PC-3 (cell line): ENCODE measurements around the gene ADCY2. TPM values are rescaled to one million over a fixed set of nuclear protein-coding genes. Genes with fewer than 3 reads are reported as not detected.

ENCODE experiments used
- ATAC-seq: fragments of 200-7000 bp; cut with Tn5 transposase; 2 replicates; pipeline ENCODE4 v1.9.1; 2020; ENCODE audit warnings: mild to moderate bottlenecking, moderate library complexity
- BruUV-seq: library from RNA; stranded (reverse); fragments of 400-500 nt; replicated peaks from 2 replicates; lab custom pipeline; 2021; lab: Mats Ljungman, UMichigan
- CTCF ChIA-PET: fragments of 300-600 bp; sonication (Branson Sonifier 250); formaldehyde crosslinking; loops from one replicate; lab custom pipeline; 2022; ENCODE audit warnings: antibody characterized with exemption; lab: Charles Lee
- POLR2A ChIA-PET: fragments of 300-600 bp; sonication (Branson Sonifier 250); formaldehyde crosslinking; loops from one replicate; lab custom pipeline; 2022; ENCODE audit warnings: antibody characterized with exemption; ENCODE audit not compliant: unreplicated experiment; lab: Charles Lee
- DNase-seq: peaks from one replicate; pipeline ENCODE4 v3.0.0-alpha.2; 2015
- H2AFZ ChIP-seq: fragments of 300-600 bp; sonication (generic); 2 replicates; pipeline ENCODE4 v1.6.0; 2016; ENCODE audit warnings: antibody characterized with exemption, low read length
- H3F3A ChIP-seq: fragments of 300-600 bp; sonication (generic); one replicate; pipeline ENCODE4 v1.6.0; 2017; ENCODE audit warnings: antibody characterized with exemption, low read length, control low read depth, mild to moderate bottlenecking; ENCODE audit not compliant: unreplicated experiment
- H3K27ac ChIP-seq: fragments of 300-600 bp; sonication (generic); 2 replicates; pipeline ENCODE4 v1.5.1; 2016; ENCODE audit warnings: mild to moderate bottlenecking, low read length
- H3K27me3 ChIP-seq: fragments of 300-600 bp; sonication (generic); 2 replicates; pipeline ENCODE4 v1.6.1; 2016; ENCODE audit warnings: low read length, mixed read lengths
- H3K36me3 ChIP-seq: fragments of 300-600 bp; sonication (generic); 2 replicates; pipeline ENCODE4 v1.6.1; 2016; ENCODE audit warnings: low read depth, mixed run types, low read length, mixed read lengths
- H3K4me1 ChIP-seq: fragments of 300-600 bp; sonication (generic); 2 replicates; pipeline ENCODE4 v1.5.1; 2016; ENCODE audit warnings: low read length; ENCODE audit not compliant: insufficient read depth
- H3K4me2 ChIP-seq: fragments of 300-600 bp; sonication (generic); 2 replicates; pipeline ENCODE4 v1.6.0; 2016; ENCODE audit warnings: low read length
- H3K4me3 ChIP-seq: fragments of 300-600 bp; sonication (generic); 2 replicates; pipeline ENCODE4 v1.5.1; 2016; ENCODE audit warnings: mild to moderate bottlenecking, low read length, mixed read lengths
- H3K79me2 ChIP-seq: fragments of 300-600 bp; sonication (generic); 2 replicates; pipeline ENCODE4 v1.6.1; 2017; ENCODE audit warnings: low read length, mixed read lengths
- H3K9ac ChIP-seq: fragments of 300-600 bp; sonication (generic); 2 replicates; pipeline ENCODE4 v1.6.0; 2016; ENCODE audit warnings: mild to moderate bottlenecking, low read length
- H3K9me2 ChIP-seq: fragments of 300-600 bp; sonication (generic); replicated peaks from 2 replicates; pipeline ENCODE4 v1.6.1; 2016; ENCODE audit warnings: mixed run types, low read length, mixed read lengths
- H3K9me3 ChIP-seq: fragments of 300-600 bp; sonication (generic); 2 replicates; pipeline ENCODE4 v1.6.1; 2016; ENCODE audit warnings: low read length, mixed read lengths
- H4K20me1 ChIP-seq: fragments of 300-600 bp; sonication (generic); 2 replicates; pipeline ENCODE4 v1.6.1; 2016; ENCODE audit warnings: low read length, mixed read lengths
- EZH2 ChIP-seq: fragments of 300-600 bp; sonication (generic); IDR thresholded peaks from one replicate; pipeline ENCODE4 v1.6.1; 2017; ENCODE audit warnings: antibody characterized with exemption, mild to moderate bottlenecking, low read length; ENCODE audit not compliant: unreplicated experiment
- EZH2phosphoT487 ChIP-seq: fragments of 300-600 bp; sonication (generic); IDR thresholded peaks from 2 replicates; pipeline ENCODE4 v1.6.1; 2018; ENCODE audit warnings: mild to moderate bottlenecking, antibody characterized with exemption, low read length, borderline replicate concordance
- intact Hi-C: fragments of 100-400 bp; cut with micrococcal nuclease; formaldehyde crosslinking; loops from 2 replicates; pipeline ENCODE4 v1.9.0; 2023
- total RNA-seq: library from RNA; depleted of rRNA; stranded (reverse); fragments of >200 nt; gene quantifications from 2 replicates; pipeline ENCODE4 v1.2.3, GENCODE V29; 2014
- TF ChIP-seq, protein P1 (sequence below): fragments of 300-600 bp; sonication (generic); conservative IDR thresholded peaks from 2 replicates; pipeline ENCODE4 v1.5.1; 2017; ENCODE audit warnings: antibody characterized with exemption, low read depth, mild to moderate bottlenecking, low read length

ADCY2 gene
- total RNA-seq, 1 experiment from 2014 or later = not detected

GRCh38 chr5:7663808-7664207 lies 267.9 kb downstream of the ADCY2 start:
- no peaks in the 10 kb centered on the region for H4K20me1 ChIP-seq
- ChIA-PET CTCF (no interaction called here), POLR2A (no interaction called here)
- no TSS peak for BruUV-seq
- no peaks in the 10 kb centered on the region for H3K79me2 ChIP-seq
- H3K4me1 ChIP-seq = no peaks in the 10 kb centered on the region
- intact Hi-C loops = no loop called here
- no peaks in the 10 kb centered on the region for H3K9me3 ChIP-seq
- H3K27me3 ChIP-seq = peaks cover 51% of the 10 kb centered on the region
- no peaks in the 10 kb centered on the region for H3K9me2 ChIP-seq
- ATAC-seq (no peak), DNase-seq (no peak)
- H3K4me3 ChIP-seq = no peak overlapping the region
- no peak overlapping the region for H3K4me2 ChIP-seq
- H3K36me3 ChIP-seq = no peaks in the 10 kb centered on the region
- H2AFZ ChIP-seq = no peak overlapping the region
- H3F3A ChIP-seq = no peaks in the 10 kb centered on the region
- H3K27ac ChIP-seq = no peak overlapping the region
- no peak for TF ChIP-seq EZH2phosphoT487
- no peak for TF ChIP-seq EZH2
- TF ChIP-seq, protein P1, sequence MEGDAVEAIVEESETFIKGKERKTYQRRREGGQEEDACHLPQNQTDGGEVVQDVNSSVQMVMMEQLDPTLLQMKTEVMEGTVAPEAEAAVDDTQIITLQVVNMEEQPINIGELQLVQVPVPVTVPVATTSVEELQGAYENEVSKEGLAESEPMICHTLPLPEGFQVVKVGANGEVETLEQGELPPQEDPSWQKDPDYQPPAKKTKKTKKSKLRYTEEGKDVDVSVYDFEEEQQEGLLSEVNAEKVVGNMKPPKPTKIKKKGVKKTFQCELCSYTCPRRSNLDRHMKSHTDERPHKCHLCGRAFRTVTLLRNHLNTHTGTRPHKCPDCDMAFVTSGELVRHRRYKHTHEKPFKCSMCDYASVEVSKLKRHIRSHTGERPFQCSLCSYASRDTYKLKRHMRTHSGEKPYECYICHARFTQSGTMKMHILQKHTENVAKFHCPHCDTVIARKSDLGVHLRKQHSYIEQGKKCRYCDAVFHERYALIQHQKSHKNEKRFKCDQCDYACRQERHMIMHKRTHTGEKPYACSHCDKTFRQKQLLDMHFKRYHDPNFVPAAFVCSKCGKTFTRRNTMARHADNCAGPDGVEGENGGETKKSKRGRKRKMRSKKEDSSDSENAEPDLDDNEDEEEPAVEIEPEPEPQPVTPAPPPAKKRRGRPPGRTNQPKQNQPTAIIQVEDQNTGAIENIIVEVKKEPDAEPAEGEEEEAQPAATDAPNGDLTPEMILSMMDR = no peak
- H3K9ac ChIP-seq = no peak overlapping the region

GRCh38 chr5:7664208-7664607 lies 268.3 kb downstream of the ADCY2 start:
- no peak overlapping the region for H3K9ac ChIP-seq
- H3K79me2 ChIP-seq = no peaks in the 10 kb centered on the region
- no peaks in the 10 kb centered on the region for H3K9me2 ChIP-seq
- no peaks in the 10 kb centered on the region for H3K36me3 ChIP-seq
- H3K27ac ChIP-seq = no peak overlapping the region
- H3K9me3 ChIP-seq = no peaks in the 10 kb centered on the region
- ChIA-PET CTCF (no interaction called here), POLR2A (no interaction called here)
- intact Hi-C loops = no loop called here
- no peak overlapping the region for H3K4me3 ChIP-seq
- H3F3A ChIP-seq = no peaks in the 10 kb centered on the region
- H3K4me2 ChIP-seq = no peak overlapping the region
- H3K4me1 ChIP-seq = no peaks in the 10 kb centered on the region
- BruUV-seq = no TSS peak
- TF ChIP-seq EZH2 = no peak
- no peak for TF ChIP-seq EZH2phosphoT487
- TF ChIP-seq, protein P1 = no peak
- ATAC-seq = no peak
- no peaks in the 10 kb centered on the region for H4K20me1 ChIP-seq
- no peak overlapping the region for H2AFZ ChIP-seq
- no peak for DNase-seq
- H3K27me3 ChIP-seq = peaks cover 52% of the 10 kb centered on the region

DNA sequence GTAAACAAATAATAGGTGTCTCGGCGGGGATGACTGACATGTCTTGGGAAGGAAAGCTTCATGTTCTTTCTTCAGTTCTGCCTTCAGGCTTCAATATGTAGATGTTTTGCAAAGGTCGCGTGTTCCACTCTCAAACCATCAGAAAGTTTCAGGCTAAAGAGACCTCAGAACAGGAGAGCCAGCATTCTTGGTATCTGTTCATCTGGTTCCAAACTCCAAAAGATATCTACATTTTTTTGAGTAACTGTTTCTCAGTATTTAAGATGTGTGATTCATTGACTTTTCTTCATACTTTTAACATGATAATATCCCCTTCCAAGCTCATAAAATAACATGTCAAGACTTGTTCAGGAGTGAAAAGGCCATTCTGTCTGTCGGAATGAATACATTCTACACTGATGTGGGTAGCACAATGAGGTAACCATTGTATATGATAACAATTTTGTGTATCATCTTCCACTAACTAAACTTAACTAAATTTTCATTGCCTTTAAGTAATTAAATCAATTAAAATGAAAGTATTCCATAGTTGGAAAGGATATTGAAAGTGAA lies 271.4 kb downstream of the ADCY2 start:
- Histone ChIP-seq H3K4me2 (no peak overlapping the region), H3K4me1 (no peaks in the 10 kb centered on the region), H3K9ac (no peak overlapping the region), H3K36me3 (no peaks in the 10 kb centered on the region), H3K4me3 (no peak overlapping the region), H2AFZ (no peak overlapping the region), H3K27me3 (peaks cover 56% of the 10 kb centered on the region), H3K9me2 (no peaks in the 10 kb centered on the region), H3K27ac (no peak overlapping the region), H3K9me3 (no peaks in the 10 kb centered on the region), H4K20me1 (no peaks in the 10 kb centered on the region), H3K79me2 (no peaks in the 10 kb centered on the region), H3F3A (no peaks in the 10 kb centered on the region)
- DNase-seq (no peak), ATAC-seq (no peak)
- ChIA-PET CTCF (no interaction called here), POLR2A (no interaction called here)
- no TSS peak for BruUV-seq
- TF ChIP-seq EZH2phosphoT487 (no peak), EZH2 (no peak)
- TF ChIP-seq, protein P1 = no peak
- intact Hi-C loops = no loop called here
